Right renal pelvis (tissue), 4 donors: ENCODE measurements around the gene ELANE. TPM values are rescaled to one million over a fixed set of nuclear protein-coding genes. Genes with fewer than 3 reads are reported as not detected.

Experiments used
- polyA plus RNA-seq, 4 donors: library from polyadenylated mRNA; unstranded; fragments of 120-200 nt; gene quantifications; one replicate each; pipeline ENCODE4 v1.2.1, GENCODE V29; 2013; ENCODE audit not compliant: insufficient read length in 4 of 4

ELANE gene
- polyA plus RNA-seq, 4 donors: 0.18 to 0.96 (median 0.64) TPM; not detected in 1

Other genes starting within 250 kb of the ELANE start
- 10 to 100 TPM; 52.8 to 71.6 (median 57.0) TPM for gene POLRMT, start 218.8 kb upstream of the ELANE start, polyA plus RNA-seq
- under 1 TPM; 0.23 to 0.73 (median 0.48) TPM for gene FGF22, start 212.4 kb upstream of the ELANE start, polyA plus RNA-seq
- 10 to 100 TPM; 20.8 to 36.7 (median 27.4) TPM for gene RNF126, start 189.1 kb upstream of the ELANE start, polyA plus RNA-seq
- 10 to 100 TPM; 13.8 to 22.5 (median 16.3) TPM for gene FSTL3, start 175.9 kb upstream of the ELANE start, polyA plus RNA-seq
- under 1 TPM; 0.17 to 0.48 (median 0.37) TPM for gene PRSS57, start 156.9 kb upstream of the ELANE start, polyA plus RNA-seq
- 100 to 1,000 TPM in 1 of 4 donors, 10 to 100 TPM in 3; 79.7 to 121 (median 87.5) TPM for gene PALM, start 143.4 kb upstream of the ELANE start, polyA plus RNA-seq
- 1 to 10 TPM; 7.6 to 9.7 (median 8.0) TPM for gene MISP, start 101.2 kb upstream of the ELANE start, polyA plus RNA-seq
- gene PTBP1, start 54.9 kb upstream of the ELANE start, polyA plus RNA-seq: 100 to 1,000 TPM; 365 to 458 (median 390) TPM
- gene PLPPR3, start 30.3 kb upstream of the ELANE start, polyA plus RNA-seq: 10 to 100 TPM in 3 of 4 donors, 1 to 10 TPM in 1; 8.6 to 19.1 (median 13.6) TPM
- gene AZU1, start 24.5 kb upstream of the ELANE start, polyA plus RNA-seq: 1 to 10 TPM in 2 of 4 donors, under 1 TPM in 2; 0.76 to 2.4 (median 1.2) TPM
- 1 to 10 TPM in 2 of 4 donors, under 1 TPM in 2; 0.50 to 1.6 (median 1.2) TPM for gene PRTN3, start 11.3 kb upstream of the ELANE start, polyA plus RNA-seq
- 1 to 10 TPM; 2.1 to 5.7 (median 2.6) TPM for gene CFD, start 7.4 kb downstream of the ELANE start, polyA plus RNA-seq
- 10 to 100 TPM; 57.1 to 70.8 (median 60.7) TPM for gene MED16, start 40.9 kb downstream of the ELANE start, polyA plus RNA-seq
- not detected for gene RNU6-9, start 41.2 kb downstream of the ELANE start, polyA plus RNA-seq
- gene R3HDM4, start 60.9 kb downstream of the ELANE start, polyA plus RNA-seq: 10 to 100 TPM; 44.0 to 61.4 (median 46.7) TPM
- 1 to 10 TPM in 1 of 4 donors, under 1 TPM in 3; 0.38 to 1.6 (median 0.61) TPM for gene KISS1R, start 65.0 kb downstream of the ELANE start, polyA plus RNA-seq
- 10 to 100 TPM; 19.4 to 27.4 (median 22.9) TPM for gene ARID3A, start 73.7 kb downstream of the ELANE start, polyA plus RNA-seq
- gene WDR18, start 132.0 kb downstream of the ELANE start, polyA plus RNA-seq: 10 to 100 TPM; 33.6 to 78.8 (median 37.7) TPM
- 1 to 10 TPM in 1 of 4 donors, under 1 TPM in 3; 0.44 to 1.3 (median 0.55) TPM for gene GRIN3B, start 148.1 kb downstream of the ELANE start, polyA plus RNA-seq
- 100 to 1,000 TPM in 2 of 4 donors, 10 to 100 TPM in 2; 98.1 to 152 (median 101) TPM for gene TMEM259, start 168.8 kb downstream of the ELANE start, polyA plus RNA-seq
- not detected for gene RNU6-2, start 169.2 kb downstream of the ELANE start, polyA plus RNA-seq
- gene CNN2, start 174.3 kb downstream of the ELANE start, polyA plus RNA-seq: 100 to 1,000 TPM; 161 to 205 (median 176) TPM
- gene ABCA7, start 187.8 kb downstream of the ELANE start, polyA plus RNA-seq: 1 to 10 TPM; 6.2 to 8.9 (median 7.6) TPM
- 10 to 100 TPM in 1 of 4 donors, 1 to 10 TPM in 3; 9.3 to 12.8 (median 9.7) TPM for gene ARHGAP45, start 214.9 kb downstream of the ELANE start, polyA plus RNA-seq
- 100 to 1,000 TPM; 134 to 181 (median 142) TPM for gene POLR2E, start 243.1 kb downstream of the ELANE start, polyA plus RNA-seq